GM18526 (cell line): ENCODE measurements around the gene CDNF.

Source experiments
- POLR2A ChIP-seq: IDR thresholded peaks from 3 replicates; pipeline ENCODE4 v1.6.1; 2011; ENCODE audit not compliant: insufficient read length; ENCODE audit errors: extremely low read depth

Gene CDNF

GRCh38 chr10:14837757-14838581 lies at the start of gene CDNF, which contains the start of the genes HSPA14 and MSANTD7:
Gene CDNF (minus strand): TSS chr10:14838037. CDS start chr10:14837946, 91 bp downstream.
Gene HSPA14 (plus strand): TSS chr10:14838306. CDS start chr10:14838403, 97 bp downstream.
Gene MSANTD7 (plus strand): TSS chr10:14838306. CDS start chr10:14842285, 3,979 bp downstream.
- peak; percentile 87 for TF ChIP-seq POLR2A

GRCh38 chr10:14884082-14884481 lies 46.2 kb upstream of the CDNF start:
- no peak for TF ChIP-seq POLR2A

GRCh38 chr10:14880229-14880628 lies 42.4 kb upstream of the CDNF start:
- TF ChIP-seq POLR2A: no peak

GRCh38 chr10:14879928-14880193 lies 42.0 kb upstream of the CDNF start:
- TF ChIP-seq POLR2A: no peak

GRCh38 chr10:14879124-14879927 lies 41.5 kb upstream of the CDNF start:
- no peak for TF ChIP-seq POLR2A

GRCh38 chr10:14878266-14879123 lies 40.7 kb upstream of the CDNF start, which contains the start of gene SUV39H2:
Gene SUV39H2 (plus strand): TSS chr10:14878866. CDS start chr10:14878889, 23 bp downstream.
- peak; percentile 85 for TF ChIP-seq POLR2A

GRCh38 chr10:14876764-14877163 lies 38.9 kb upstream of the CDNF start:
- TF ChIP-seq POLR2A: no peak

- TF ChIP-seq POLR2A: no peak
These were observed 38.1 kb upstream of the CDNF start for GRCh38 chr10:14875941-14876340.

- no peak for TF ChIP-seq POLR2A
These were observed 35.4 kb upstream of the CDNF start for GRCh38 chr10:14873090-14873760.

- TF ChIP-seq POLR2A: no peak
These were observed 23.0 kb upstream of the CDNF start for GRCh38 chr10:14860791-14861190.

- TF ChIP-seq POLR2A: no peak
These were observed 21.9 kb upstream of the CDNF start for GRCh38 chr10:14859775-14860174.

GRCh38 chr10:14859043-14859442 lies 21.2 kb upstream of the CDNF start:
- TF ChIP-seq POLR2A: no peak

GRCh38 chr10:14858338-14858960 lies 20.6 kb upstream of the CDNF start:
- no peak for TF ChIP-seq POLR2A

- no peak for TF ChIP-seq POLR2A
These were observed 17.6 kb upstream of the CDNF start for GRCh38 chr10:14855453-14855852.
